RPMI7951 (cell line): ENCODE data around the gene MAGI3. TPM values are rescaled to one million over a fixed set of nuclear protein-coding genes. Genes with fewer than 3 reads are reported as not detected.

Experiments
- DNase-seq: peaks from one replicate; pipeline ENCODE4 v3.0.0-alpha.2; 2012; ENCODE audit warnings: low read depth
- total RNA-seq: library from RNA; depleted of rRNA; stranded (reverse); fragments of >200 nt; shearing (Covaris generic); gene quantifications from 2 replicates; pipeline ENCODE4 v1.2.3, GENCODE V29; 2014

MAGI3 gene
- total RNA-seq, 1 experiment from 2014 or later: 8.1 TPM

DNA sequence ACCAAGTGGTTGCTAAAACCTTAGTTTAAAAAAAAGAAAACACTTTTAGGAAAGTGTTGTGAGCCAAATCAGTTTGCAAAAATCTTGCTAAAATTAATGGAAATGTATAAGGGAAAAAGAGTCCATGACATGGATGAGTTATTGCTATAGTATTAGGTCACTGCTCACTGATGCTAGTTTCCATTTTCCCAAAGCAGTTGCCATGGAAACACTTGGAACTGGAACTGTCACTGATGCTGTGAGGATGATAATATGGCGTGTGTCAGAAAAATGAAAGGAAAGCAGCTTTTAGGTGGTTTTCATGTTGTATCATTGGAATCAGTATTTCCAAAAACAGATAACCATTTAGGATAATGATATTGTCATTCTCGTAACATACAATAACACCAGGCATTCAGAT, 264.6 kb downstream of the MAGI3 start:
- no peak for DNase-seq

DNA sequence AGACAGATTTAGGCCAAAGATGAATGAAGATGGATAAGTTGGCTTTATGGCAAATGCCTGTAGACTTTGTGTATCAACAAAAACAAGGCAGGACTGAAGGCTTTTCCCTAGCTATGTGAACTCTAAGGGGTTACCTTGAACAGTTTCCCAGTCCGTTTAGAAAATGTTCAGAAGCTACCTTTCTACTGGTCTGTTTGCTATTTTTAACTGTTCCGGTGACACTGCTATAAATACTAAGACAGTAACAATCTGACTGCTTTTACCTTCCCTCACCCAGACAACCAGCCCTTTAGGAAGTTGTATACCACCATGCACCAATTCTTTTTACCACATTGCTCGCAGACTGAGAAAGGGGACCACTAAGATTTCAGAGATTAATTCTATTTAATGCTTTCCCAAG, 266.8 kb downstream of the MAGI3 start:
- no peak for DNase-seq

DNA sequence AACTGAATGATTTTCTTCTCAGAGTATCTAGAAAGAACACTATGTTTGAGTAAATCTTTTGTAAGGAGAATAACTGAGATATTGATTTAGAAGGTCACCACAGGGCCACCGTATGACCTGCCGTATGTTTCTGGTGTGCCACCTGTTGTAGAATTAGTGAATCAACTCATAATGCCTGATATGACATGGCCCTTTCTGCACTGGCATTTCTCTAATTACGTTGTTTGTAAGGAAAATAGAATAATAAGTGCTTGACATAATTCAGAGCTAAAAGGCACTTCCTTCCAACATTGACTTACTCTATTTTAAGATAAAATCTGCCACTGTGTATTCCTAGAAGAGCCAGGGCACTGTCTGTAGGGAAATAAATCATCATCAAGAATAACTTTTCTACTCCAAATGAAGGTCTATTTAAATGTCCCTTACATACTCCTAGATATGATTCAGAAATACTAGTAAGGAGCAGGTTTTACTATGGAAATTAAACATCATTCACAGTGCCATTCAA, 267.3 kb downstream of the MAGI3 start:
- no peak for DNase-seq

DNA sequence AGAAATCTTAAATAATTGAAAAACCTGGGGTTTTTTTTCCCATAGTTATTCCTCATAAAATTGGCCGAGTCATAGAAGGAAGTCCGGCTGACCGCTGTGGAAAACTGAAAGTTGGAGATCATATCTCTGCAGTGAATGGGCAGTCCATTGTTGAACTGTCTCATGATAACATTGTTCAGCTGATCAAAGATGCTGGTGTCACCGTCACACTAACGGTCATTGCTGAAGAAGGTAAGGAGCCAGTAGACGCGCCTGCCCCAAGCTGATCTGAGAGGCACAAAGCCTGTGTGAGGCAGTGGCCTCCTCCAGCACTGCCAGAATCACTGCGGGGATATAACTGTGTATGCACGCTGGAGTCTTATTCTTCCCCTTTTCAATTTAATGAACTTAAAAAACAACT, 268.7 kb downstream of the MAGI3 start:
- DNase-seq: no peak

- no peak for DNase-seq
These were observed 269.2 kb downstream of the MAGI3 start for GRCh38 chr1:113659556-113659955.

DNA sequence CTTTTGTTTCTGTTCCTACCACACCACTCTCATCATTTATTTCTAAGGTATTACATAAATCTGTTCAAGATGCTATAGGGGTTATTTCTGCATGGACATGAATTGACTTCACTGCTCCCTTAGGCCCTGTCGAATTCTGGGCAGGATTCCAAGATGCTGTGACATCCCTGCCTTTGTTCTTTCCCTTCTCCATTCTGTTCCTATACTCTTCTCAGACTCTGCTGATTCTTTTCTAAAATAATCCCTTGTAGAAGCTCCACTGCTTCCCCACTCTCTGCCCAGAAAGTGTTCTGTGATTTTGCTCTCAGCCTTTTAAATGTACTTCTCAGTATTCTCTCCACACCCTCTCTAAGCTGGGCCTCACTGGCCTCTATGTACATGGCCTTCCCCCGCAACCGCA, 269.8 kb downstream of the MAGI3 start:
- peak; percentile 17 for DNase-seq

DNA sequence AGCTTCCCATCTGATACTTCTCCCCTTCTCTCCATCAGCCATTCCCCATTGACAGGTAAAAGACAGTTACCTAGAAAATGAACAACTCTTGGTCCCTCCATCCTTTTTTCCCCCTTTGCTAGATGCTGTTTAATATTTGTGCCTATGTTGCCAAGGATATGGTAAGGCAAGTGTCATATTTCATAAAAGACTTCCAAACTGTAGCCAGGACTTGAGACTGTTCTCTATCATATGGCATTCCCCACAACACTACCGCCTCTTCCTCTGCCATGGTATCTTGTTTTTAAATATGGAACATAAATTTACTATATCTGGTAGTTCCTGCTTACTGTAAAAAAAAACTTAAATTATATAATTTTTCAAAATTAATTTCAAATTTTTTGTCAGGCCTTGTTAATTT, 271.8 kb downstream of the MAGI3 start:
- DNase-seq: no peak

DNA sequence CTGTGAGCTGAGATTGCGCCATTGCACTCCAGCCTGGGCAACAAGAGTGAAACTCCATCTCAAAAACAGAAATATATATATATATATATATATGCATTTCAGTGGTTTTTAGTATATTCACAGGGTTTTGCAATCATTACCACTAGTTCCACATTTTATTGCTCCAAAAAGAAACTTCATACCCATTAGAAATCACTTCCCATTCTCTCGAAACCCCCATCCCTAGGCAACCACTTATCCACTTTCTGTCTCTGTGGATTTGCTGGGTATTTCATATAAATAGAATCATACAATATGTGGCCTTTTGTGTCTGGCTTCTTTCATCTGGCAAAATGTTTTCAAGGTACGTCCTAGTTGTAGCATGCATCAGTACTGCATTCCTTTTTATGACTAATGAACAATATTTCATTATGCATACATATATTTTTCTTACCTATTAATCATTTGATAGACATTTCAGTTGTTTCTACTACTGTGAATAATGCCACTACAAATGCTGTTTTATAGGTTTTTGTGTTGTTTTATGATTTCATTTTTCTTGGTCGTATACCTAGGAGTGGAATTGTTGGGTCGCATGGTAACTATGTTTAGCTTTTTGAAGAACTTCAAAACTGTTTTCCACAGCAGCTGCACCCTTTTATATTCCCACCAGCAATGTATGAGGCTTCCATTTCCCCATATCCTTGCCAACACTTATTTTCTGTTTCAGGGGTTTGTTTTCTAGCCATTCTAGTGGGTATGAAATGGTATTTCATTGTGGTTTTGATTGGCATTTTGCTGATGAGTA, 273.0 kb downstream of the MAGI3 start:
- no peak for DNase-seq

- no peak for DNase-seq
These were observed 274.8 kb downstream of the MAGI3 start for GRCh38 chr1:113665071-113665470.

- no peak for DNase-seq
These were observed 275.8 kb downstream of the MAGI3 start for GRCh38 chr1:113666126-113666525.

GRCh38 chr1:113669988-113670387, 279.7 kb downstream of the MAGI3 start:
- no peak for DNase-seq

- no peak for DNase-seq
These were observed 280.3 kb downstream of the MAGI3 start for GRCh38 chr1:113670650-113671049.

GRCh38 chr1:113672491-113672890, 282.2 kb downstream of the MAGI3 start:
- no peak for DNase-seq

GRCh38 chr1:113674591-113674990, 284.3 kb downstream of the MAGI3 start:
- no peak for DNase-seq

DNA sequence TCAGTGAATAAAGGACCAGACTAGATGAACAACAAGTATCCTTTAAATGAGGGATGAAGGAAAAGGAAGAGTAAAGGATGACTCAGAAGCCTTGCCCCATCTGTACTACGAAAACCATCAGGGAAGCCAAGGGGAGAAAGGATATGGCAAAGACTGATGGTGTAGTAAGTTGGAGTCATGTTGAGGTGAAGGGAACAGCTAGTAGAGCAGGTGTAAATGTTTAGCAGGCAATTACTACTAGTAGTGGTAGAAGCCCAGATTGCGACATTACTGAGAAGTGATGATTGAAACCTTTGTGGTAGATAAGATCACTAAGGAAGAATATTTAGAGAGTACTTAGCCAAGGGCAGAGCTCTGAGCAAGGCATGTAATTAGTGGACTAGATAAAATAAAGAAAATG, 285.0 kb downstream of the MAGI3 start:
- no peak for DNase-seq

DNA sequence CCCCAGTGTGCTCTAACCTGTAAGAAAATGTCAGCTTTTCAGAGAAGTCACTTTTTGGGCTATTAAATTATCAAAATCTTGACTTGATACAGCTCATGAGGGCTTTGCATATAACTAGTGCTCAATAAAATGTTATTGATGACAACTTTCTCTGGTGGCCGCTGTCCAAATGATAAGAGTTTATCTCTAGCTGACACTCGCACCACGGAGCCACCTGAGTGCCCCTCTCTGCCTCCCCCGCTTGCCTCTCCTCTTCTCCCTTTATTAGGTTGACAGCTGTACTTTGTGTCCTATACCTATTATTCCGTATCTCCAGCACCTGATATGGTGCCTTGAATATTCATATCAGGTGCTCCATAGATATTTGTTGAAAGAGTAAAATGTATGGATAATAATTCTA, 286.2 kb downstream of the MAGI3 start:
- no peak for DNase-seq

DNA sequence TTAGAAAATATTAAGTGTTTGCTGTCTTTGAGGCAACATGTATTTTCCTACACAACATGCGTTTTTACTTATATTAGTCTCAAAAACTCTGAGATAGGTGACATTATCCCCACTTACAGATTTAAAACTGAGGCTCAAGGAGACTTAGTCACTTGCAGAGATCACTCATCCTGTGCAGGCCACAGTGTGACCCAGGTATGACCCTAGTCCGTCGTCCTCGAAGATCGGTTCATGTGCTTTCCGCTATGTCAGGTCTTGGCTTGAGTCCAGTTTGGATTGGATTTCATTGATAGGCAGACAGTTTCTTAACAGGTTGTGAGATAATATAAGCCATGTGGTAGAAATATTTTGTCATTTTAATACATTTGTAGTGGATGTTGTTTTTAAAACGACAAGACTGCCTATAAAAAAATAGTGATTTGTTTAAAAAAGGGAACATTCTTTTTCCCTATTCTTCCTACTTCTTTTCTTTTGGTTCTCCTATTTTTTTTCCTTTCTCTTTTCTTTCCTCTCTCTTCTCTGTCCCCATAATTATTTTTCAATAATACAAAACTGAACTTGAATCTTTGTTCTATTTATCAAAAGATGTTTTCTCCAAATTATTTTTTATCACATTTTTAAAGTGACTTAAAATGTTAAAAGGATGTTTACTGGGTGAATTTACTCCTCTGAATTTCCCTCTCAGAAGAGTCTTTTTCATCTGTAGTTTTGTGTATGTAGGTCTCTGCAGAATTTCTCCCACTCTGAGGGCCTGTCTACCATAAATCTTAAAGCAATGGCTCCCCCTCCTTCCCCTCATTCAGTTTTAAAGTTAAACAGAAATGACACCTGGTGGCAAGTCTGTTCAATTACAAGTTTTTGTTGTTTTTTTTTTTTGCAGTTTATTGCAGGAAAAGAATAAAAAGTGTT, 287.2 kb downstream of the MAGI3 start:
- DNase-seq: peak; percentile 50

DNA sequence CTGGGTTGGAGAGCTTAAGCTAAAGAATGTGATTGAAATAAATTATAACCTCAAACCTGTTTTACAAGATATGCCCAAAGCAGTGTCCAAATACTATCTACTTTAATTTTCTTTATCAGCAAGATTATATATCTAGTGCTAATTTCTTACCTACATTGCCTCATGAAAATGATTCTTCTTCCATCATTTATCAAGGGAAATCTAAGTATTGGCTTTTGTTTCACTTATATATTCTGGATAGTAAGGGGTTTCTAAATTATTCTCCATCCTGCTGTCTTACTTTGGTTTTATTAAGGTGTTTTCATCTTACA, 287.8 kb downstream of the MAGI3 start:
- DNase-seq: no peak

DNA sequence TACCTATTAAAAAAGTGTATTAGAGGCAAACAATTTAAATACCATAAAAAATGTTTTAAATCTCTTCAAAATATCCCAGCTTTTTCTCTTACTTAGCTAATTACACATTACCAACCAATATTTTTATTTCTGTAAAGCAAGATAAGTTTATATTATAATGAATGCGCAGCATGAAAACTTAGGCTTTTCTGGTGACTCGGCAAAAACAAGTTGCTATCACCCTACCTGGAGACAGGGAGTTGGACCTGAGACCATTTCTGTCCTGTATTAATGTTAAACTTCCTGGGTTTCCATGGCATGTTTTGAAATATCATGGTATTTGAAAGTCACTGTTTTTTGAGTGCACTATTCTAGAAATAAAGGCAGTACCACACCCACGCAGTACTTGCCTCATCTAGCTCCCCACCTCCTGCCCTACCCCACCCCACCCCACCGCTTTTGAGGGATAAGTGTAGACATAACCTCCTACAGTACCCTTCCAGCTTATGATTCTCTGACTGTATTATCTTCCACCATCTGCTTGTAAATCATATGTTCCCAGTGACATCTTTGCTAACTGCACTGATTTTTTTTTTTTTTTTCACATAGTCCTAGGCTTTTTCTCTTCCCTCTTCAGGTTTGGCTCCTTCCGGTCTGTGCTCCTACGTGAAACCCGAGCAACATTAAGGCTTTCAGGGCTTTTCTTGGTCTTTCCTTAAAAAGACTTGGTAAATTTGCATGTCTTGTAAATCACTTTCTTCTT, 291.5 kb downstream of the MAGI3 start:
- DNase-seq: no peak

- DNase-seq: no peak
These were observed 293.3 kb downstream of the MAGI3 start for GRCh38 chr1:113683384-113684152.

DNA sequence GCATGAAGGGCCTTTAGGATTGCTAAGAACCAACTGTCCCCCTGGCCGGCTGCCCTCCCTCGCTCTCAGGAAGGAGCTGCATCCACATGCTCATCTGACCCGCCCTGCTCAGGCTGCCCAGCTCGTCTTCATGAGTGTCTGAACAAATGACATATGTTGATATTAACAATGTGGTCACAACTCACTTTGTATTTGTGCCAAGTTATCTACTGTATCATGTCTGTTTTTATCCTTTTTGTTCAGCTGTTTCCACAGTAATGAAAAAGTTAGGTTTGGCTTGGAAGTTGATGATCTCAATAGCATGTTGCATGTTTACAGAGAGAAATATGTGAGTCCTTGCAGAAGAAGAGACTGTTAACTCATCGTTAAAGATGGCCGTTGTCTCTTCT, 293.8 kb downstream of the MAGI3 start:
- DNase-seq: no peak
